Activated B cell treated with CpG ODN at 0.5 μM for 24 hours (primary cell): ENCODE data around the gene USP32. TPM values are rescaled to one million over a fixed set of nuclear protein-coding genes. Genes with fewer than 3 reads are reported as not detected.
A peak's percentile ranks its signal among the peaks of the same experiment; 100 is the strongest.

Experiments
- ATAC-seq: fragments of 200-7000 bp; cut with Tn5 transposase; one replicate; pipeline ENCODE4 v1.10.0; 2021; ENCODE audit warnings: low read depth, mild to moderate bottlenecking, moderate library complexity
- CTCF ChIA-PET: fragments of 350-600 bp; sonication (Branson Sonifier 250); formaldehyde crosslinking; loops from one replicate; lab custom pipeline; 2021; ENCODE audit warnings: antibody characterized with exemption; lab: Charles Lee
- POLR2A ChIA-PET: fragments of 350-600 bp; sonication (Branson Sonifier 250); formaldehyde crosslinking; loops from one replicate; lab custom pipeline; 2021; ENCODE audit warnings: antibody characterized with exemption; lab: Charles Lee
- DNase-seq: peaks from one replicate; pipeline ENCODE4 v3.0.0; 2022
- H3K27ac Mint-ChIP-seq: one replicate; pipeline ENCODE4 v1.8.0; 2020; ENCODE audit warnings: mixed read lengths
- H3K27me3 Mint-ChIP-seq: one replicate; pipeline ENCODE4 v1.8.0; 2021; ENCODE audit warnings: mixed read lengths
- H3K36me3 Mint-ChIP-seq: one replicate; pipeline ENCODE4 v1.8.0; 2021; ENCODE audit warnings: low read depth, mixed read lengths
- H3K4me1 Mint-ChIP-seq: one replicate; pipeline ENCODE4 v1.8.0; 2021; ENCODE audit warnings: mixed read lengths
- H3K4me3 Mint-ChIP-seq: one replicate; pipeline ENCODE4 v1.8.0; 2020; ENCODE audit warnings: mild to moderate bottlenecking, mixed read lengths
- H3K9me3 Mint-ChIP-seq: one replicate; pipeline ENCODE4 v1.8.0; 2020; ENCODE audit warnings: mixed read lengths
- CTCF ChIP-seq: fragments of 200-600 bp; IDR thresholded peaks from one replicate; pipeline ENCODE4 v1.8.0; 2022; ENCODE audit warnings: antibody characterized with exemption, mild to moderate bottlenecking
- intact Hi-C: fragments of 100-400 bp; cut with micrococcal nuclease; formaldehyde crosslinking; loops from one replicate; pipeline ENCODE4 v1.15.1; 2024
- total RNA-seq: library from RNA; stranded (reverse); gene quantifications from 2 replicates; pipeline ENCODE4 v1.2.3, GENCODE V29; 2022

Gene USP32
- total RNA-seq, 1 donor from 2014 or later: 59.2 TPM

- H3K36me3 Mint-ChIP-seq: no peaks in the 10 kb centered on the region
- ATAC-seq (no peak), DNase-seq (no peak)
- H3K4me1 Mint-ChIP-seq: peaks cover 12% of the 10 kb centered on the region
- no peak overlapping the region for H3K4me3 Mint-ChIP-seq
- TF ChIP-seq CTCF: no peak
- intact Hi-C loops: no loop called here
- no peaks in the 10 kb centered on the region for H3K9me3 Mint-ChIP-seq
- CTCF ChIA-PET: no interaction called here
- H3K27ac Mint-ChIP-seq: no peak overlapping the region
- peaks cover 16% of the 10 kb centered on the region for H3K27me3 Mint-ChIP-seq
- POLR2A ChIA-PET: no interaction called here
These were observed 227.2 kb downstream of the USP32 start for GRCh38 chr17:60164697-60165096.

- Mint-ChIP-seq H3K4me1 (peaks cover 12% of the 10 kb centered on the region), H3K36me3 (no peaks in the 10 kb centered on the region), H3K4me3 (no peak overlapping the region), H3K27me3 (peaks cover 18% of the 10 kb centered on the region), H3K9me3 (no peaks in the 10 kb centered on the region), H3K27ac (no peak overlapping the region)
- intact Hi-C loops: no loop called here
- ChIA-PET CTCF (no interaction called here), POLR2A (no interaction called here)
- ATAC-seq: no peak
- DNase-seq: no peak
- TF ChIP-seq CTCF: no peak
These were observed 227.8 kb downstream of the USP32 start for GRCh38 chr17:60164164-60164563.

- Mint-ChIP-seq H3K27ac (no peak overlapping the region), H3K36me3 (no peaks in the 10 kb centered on the region), H3K9me3 (no peaks in the 10 kb centered on the region), H3K27me3 (peaks cover 18% of the 10 kb centered on the region), H3K4me1 (peaks cover 12% of the 10 kb centered on the region), H3K4me3 (no peak overlapping the region)
- DNase-seq: no peak
- ChIA-PET POLR2A (no interaction called here), CTCF (no interaction called here)
- TF ChIP-seq CTCF: no peak
- ATAC-seq: no peak
- intact Hi-C loops: no loop called here
These were observed 228.7 kb downstream of the USP32 start for GRCh38 chr17:60163108-60163784.

GRCh38 chr17:60161598-60162330 is 230.2 kb downstream of the USP32 start:
- POLR2A ChIA-PET: no interaction called here
- no peak for TF ChIP-seq CTCF
- ATAC-seq: no peak
- CTCF ChIA-PET: no interaction called here
- Mint-ChIP-seq H3K27ac (no peak overlapping the region), H3K9me3 (no peaks in the 10 kb centered on the region), H3K36me3 (no peaks in the 10 kb centered on the region), H3K27me3 (peaks cover 20% of the 10 kb centered on the region), H3K4me3 (no peak overlapping the region), H3K4me1 (peaks cover 10% of the 10 kb centered on the region)
- intact Hi-C loops: no loop called here
- DNase-seq: no peak

GRCh38 chr17:60160829-60161501 is 231.0 kb downstream of the USP32 start:
- no peak overlapping the region for H3K27ac Mint-ChIP-seq

More at GRCh38 chr17:60160829-60161501, 231.0 kb downstream of the USP32 start:
- CTCF ChIA-PET: no interaction called here
- Mint-ChIP-seq H3K36me3 (no peaks in the 10 kb centered on the region), H3K4me1 (peaks cover 10% of the 10 kb centered on the region), H3K27me3 (peaks cover 27% of the 10 kb centered on the region), H3K9me3 (no peaks in the 10 kb centered on the region), H3K4me3 (no peak overlapping the region)
- TF ChIP-seq CTCF: no peak
- DNase-seq (no peak), ATAC-seq (peak; percentile 37)
- intact Hi-C loops: no loop called here
- POLR2A ChIA-PET: interaction anchor here (0.6 to 0.7 kb wide), 2 partner anchors 32 to 80 kb away, joined by 4 to 9 read pairs; no protein-coding TSS in a partner anchor
